ENCODE results near the gene UROC1.

DNA sequence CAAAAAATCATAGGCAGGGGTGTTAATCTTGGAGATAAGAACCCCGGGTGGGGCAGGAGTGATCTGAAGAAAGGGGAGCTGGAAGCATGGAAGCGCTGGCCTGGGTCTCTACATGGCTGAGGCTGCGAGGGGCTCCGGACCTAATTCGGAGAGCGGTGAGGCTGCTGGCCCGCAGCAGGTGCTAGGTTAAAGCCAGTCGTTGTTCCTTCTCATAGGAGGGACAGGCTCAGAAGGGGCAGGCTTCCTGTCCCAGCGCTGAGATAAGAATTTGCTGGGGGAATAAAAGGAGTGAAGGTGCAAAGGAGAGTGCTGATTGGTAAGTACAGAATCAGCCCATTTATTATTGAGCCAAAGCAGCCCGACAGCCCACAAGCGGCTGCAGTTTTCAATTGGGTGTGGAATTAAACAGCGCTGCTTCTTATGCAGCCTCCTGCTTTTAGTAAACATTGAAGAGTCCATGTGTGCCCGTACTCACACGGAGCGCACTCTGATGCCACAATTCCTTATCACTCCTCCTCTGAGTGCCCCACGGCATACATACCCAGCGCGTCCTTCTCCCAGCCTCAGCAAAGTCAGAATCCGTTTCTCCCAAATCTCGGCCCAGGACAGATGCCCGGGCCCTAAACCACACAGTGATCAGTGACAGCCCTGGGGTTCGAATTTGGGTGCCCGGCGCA, 23.5 kb upstream of the UROC1 start:
- TF ChIP-seq CTCF (conservative IDR thresholded peaks at IDR 0.05 in 1 of 2, IDR thresholded peaks at IDR 0.05 in 1 of 2; ENCODE audit: extremely low read depth in 1 of 2, insufficient read depth in 1 of 2, low read depth in 1 of 2, low read length in 2 of 2): no peak
- TF ChIP-seq EZH2 (IDR thresholded peaks at IDR 0.05; ENCODE audit: borderline replicate concordance, low read length): no peak
